Lower leg skin (tissue), 3 donors: ENCODE results near the gene LENG1.

Experiments used
- POLR2A ChIP-seq, 2 donors: fragments of 450-650 bp; IDR thresholded peaks; one replicate each; pipeline ENCODE4 v1.6.1; 2016 to 2017; ENCODE audit warnings: antibody characterized with exemption in 2 of 2, mild to moderate bottlenecking in 1 of 2, moderate library complexity in 1 of 2
- TF ChIP-seq, protein P1 (sequence below), 3 donors: fragments of 450-650 bp; IDR thresholded peaks; one replicate each; pipeline ENCODE4 v1.5.1; 2016; ENCODE audit warnings: antibody characterized with exemption in 3 of 3, mild to moderate bottlenecking in 3 of 3, moderate library complexity in 2 of 3

DNA sequence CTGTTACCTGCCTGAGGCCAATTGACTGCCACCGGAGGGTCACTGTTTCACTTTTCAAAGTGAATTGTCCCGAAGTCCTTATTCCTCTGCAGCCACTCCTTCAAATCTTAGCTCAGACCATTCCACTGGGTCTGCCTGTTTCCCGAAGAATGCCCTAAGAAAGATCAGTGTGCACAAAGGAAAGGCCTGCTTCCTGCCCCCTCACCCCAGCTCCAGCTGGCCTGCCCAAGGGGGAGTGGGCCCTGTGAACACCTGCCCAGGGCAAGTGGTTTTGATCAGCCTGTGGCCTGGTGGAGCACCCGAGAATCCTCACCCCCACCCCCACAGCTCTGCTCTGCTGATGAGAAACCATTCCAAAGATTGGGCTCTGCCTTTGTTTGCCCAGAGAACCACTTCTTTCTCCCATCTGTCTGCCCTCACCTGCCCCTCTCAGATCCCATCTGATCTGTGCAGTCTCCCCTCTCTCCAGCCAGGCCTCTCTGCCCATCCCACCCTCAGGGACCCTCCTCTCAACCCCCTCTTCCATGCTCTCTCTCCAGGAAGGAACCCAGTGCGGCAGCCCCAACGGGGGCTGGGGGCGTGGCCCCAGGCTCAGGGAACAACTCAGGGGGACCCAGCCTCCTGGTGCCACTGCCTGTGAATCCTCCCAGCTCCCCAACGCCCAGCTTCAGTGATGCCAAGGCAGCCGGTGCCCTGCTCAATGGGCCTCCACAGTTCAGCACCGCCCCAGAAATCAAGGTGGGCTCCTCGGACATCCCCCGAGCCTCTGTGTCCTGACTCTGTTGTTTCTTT, 10.3 kb downstream of the LENG1 start:
- TF ChIP-seq, protein P1, sequence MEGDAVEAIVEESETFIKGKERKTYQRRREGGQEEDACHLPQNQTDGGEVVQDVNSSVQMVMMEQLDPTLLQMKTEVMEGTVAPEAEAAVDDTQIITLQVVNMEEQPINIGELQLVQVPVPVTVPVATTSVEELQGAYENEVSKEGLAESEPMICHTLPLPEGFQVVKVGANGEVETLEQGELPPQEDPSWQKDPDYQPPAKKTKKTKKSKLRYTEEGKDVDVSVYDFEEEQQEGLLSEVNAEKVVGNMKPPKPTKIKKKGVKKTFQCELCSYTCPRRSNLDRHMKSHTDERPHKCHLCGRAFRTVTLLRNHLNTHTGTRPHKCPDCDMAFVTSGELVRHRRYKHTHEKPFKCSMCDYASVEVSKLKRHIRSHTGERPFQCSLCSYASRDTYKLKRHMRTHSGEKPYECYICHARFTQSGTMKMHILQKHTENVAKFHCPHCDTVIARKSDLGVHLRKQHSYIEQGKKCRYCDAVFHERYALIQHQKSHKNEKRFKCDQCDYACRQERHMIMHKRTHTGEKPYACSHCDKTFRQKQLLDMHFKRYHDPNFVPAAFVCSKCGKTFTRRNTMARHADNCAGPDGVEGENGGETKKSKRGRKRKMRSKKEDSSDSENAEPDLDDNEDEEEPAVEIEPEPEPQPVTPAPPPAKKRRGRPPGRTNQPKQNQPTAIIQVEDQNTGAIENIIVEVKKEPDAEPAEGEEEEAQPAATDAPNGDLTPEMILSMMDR (IDR thresholded peaks at IDR 0.05): no peak
- TF ChIP-seq POLR2A (IDR thresholded peaks at IDR 0.05): no peak
